Mesenteric fat pad (tissue), 1 donor: ENCODE data around the gene TUBB8B. TPM values are rescaled to one million over a fixed set of nuclear protein-coding genes. Genes with fewer than 3 reads are reported as not detected.
"Not testable (repeated sequence)": the region's sequence is repeated elsewhere in the genome, so short reads cannot be mapped to it uniquely, and the experiment has no call there.

ENCODE experiments used
- DNase-seq: peaks from one replicate; pipeline ENCODE4 v3.0.0-alpha.2; 2020; ENCODE audit warnings: low spot score
- long read RNA-seq: library from polyadenylated mRNA; unstranded; transcript quantifications from one replicate; pipeline ENCODE4 v2.0.0, GENCODE V29; 2020
- total RNA-seq: library from RNA; stranded (reverse); fragmentation: NEBNext Ultra II Directional; extraction: Animal tissue kit (Norgen Biotek cat#: 25700); gene quantifications from one replicate; pipeline ENCODE4 v1.2.1, GENCODE V29; 2021
- donor health status: DM: yes; HTN: yes; CAD: no.

Gene TUBB8B
- not detected for total RNA-seq
- long read RNA-seq: 0 reads

GRCh38 chr18:49176-49665 is at the start of gene TUBB8B:
TSS of gene TUBB8B (minus strand) at chr18:49615. CDS start at chr18:49557, 58 bp downstream.
- DNase-seq: not testable (repeated sequence)

- DNase-seq: not testable (repeated sequence)
Observed at GRCh38 chr18:97252-97914, 48.0 kb upstream of the TUBB8B start.

GRCh38 chr18:96767-97131 is 47.3 kb upstream of the TUBB8B start:
- not testable (repeated sequence) for DNase-seq

GRCh38 chr18:96101-96766 is 46.8 kb upstream of the TUBB8B start:
- not testable (repeated sequence) for DNase-seq

GRCh38 chr18:95580-95979 is 46.2 kb upstream of the TUBB8B start:
- DNase-seq: not testable (repeated sequence)

GRCh38 chr18:93897-94408 is 44.5 kb upstream of the TUBB8B start:
- not testable (repeated sequence) for DNase-seq

GRCh38 chr18:91561-91960 is 42.1 kb upstream of the TUBB8B start:
- not testable (repeated sequence) for DNase-seq

- DNase-seq: not testable (repeated sequence)
Observed at GRCh38 chr18:90396-91193, 41.2 kb upstream of the TUBB8B start.

- not testable (repeated sequence) for DNase-seq
Observed at GRCh38 chr18:89124-89523, 39.7 kb upstream of the TUBB8B start.

- DNase-seq: not testable (repeated sequence)
Observed at GRCh38 chr18:84801-85200, 35.4 kb upstream of the TUBB8B start.

- DNase-seq: not testable (repeated sequence)
Observed at GRCh38 chr18:82626-83209, 33.3 kb upstream of the TUBB8B start.

GRCh38 chr18:80881-81280 is 31.5 kb upstream of the TUBB8B start:
- DNase-seq: not testable (repeated sequence)

- not testable (repeated sequence) for DNase-seq
Observed at GRCh38 chr18:80202-80601, 30.8 kb upstream of the TUBB8B start.

- DNase-seq: not testable (repeated sequence)
Observed at GRCh38 chr18:75525-76160, 26.2 kb upstream of the TUBB8B start.

GRCh38 chr18:73181-73777 is 23.9 kb upstream of the TUBB8B start:
- DNase-seq: not testable (repeated sequence)

GRCh38 chr18:67701-68100 is 18.3 kb upstream of the TUBB8B start:
- DNase-seq: not testable (repeated sequence)

- not testable (repeated sequence) for DNase-seq
Observed at GRCh38 chr18:64279-64678, 14.9 kb upstream of the TUBB8B start.

GRCh38 chr18:63656-64055 is 14.2 kb upstream of the TUBB8B start:
- DNase-seq: not testable (repeated sequence)

- DNase-seq: not testable (repeated sequence)
Observed at GRCh38 chr18:54388-54787, 5.0 kb upstream of the TUBB8B start.

GRCh38 chr18:48696-49095 is 719 bp downstream of the TUBB8B start:
- not testable (repeated sequence) for DNase-seq
